ENCODE measurements around the gene LAMA2.
A peak's percentile ranks its signal among the peaks of the same experiment; 100 is the strongest.

LAMA2 gene

DNA sequence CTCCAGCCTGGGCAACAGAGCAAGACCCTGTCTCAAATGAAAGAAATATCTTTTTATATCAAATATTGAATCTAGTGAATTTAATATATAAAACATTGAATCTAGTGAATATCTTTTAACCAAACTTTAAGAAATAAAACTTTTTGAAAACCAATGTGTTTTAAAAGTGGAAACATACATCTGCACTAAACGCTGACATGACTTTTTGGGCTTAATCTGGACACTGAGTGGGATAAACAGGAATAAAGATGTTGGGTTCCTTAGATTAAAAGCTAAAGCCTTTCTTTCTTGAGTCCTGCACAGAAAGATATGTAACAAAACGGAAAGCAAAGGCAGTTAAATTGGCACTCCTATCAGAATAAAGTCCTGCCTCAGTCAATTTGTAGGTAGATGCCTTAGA is 636.8 kb downstream of the LAMA2 start:
- TF ChIP-seq, protein P1, sequence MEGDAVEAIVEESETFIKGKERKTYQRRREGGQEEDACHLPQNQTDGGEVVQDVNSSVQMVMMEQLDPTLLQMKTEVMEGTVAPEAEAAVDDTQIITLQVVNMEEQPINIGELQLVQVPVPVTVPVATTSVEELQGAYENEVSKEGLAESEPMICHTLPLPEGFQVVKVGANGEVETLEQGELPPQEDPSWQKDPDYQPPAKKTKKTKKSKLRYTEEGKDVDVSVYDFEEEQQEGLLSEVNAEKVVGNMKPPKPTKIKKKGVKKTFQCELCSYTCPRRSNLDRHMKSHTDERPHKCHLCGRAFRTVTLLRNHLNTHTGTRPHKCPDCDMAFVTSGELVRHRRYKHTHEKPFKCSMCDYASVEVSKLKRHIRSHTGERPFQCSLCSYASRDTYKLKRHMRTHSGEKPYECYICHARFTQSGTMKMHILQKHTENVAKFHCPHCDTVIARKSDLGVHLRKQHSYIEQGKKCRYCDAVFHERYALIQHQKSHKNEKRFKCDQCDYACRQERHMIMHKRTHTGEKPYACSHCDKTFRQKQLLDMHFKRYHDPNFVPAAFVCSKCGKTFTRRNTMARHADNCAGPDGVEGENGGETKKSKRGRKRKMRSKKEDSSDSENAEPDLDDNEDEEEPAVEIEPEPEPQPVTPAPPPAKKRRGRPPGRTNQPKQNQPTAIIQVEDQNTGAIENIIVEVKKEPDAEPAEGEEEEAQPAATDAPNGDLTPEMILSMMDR (IDR thresholded peaks at IDR 0.05; ENCODE audit: insufficient read depth, low read depth, low read length, missing control alignments): no peak
- no peak for DNase-seq (ENCODE audit: low read depth)
- H3K4me3 ChIP-seq (ENCODE audit: low read length): no peak overlapping the region

- TF ChIP-seq, protein P1 (IDR thresholded peaks at IDR 0.05; ENCODE audit: insufficient read depth, low read depth, low read length, missing control alignments): no peak
- DNase-seq (ENCODE audit: low read depth): peak; percentile 84
- H3K4me3 ChIP-seq (ENCODE audit: low read length): no peak overlapping the region
Observed at GRCh38 chr6:129521946-129522345, 639.0 kb downstream of the LAMA2 start.

DNA sequence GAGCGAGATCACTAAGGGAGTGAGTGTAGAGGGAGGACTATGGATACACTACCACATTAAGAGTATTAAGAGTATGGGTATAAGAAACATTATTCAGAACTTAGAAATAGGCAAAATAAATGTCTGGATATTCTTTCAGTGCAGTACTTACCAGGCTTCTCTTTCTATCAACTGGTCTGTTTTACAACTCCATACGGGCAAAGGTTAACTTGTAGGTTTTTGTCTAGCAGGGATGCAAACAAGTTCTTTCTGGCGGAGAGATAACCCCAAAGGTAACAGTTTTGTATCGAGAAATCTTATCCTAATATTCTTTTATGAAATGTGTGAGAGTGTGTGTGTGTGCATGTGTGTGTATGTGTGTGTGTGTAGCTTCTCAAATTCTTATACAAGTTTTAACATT is 640.9 kb downstream of the LAMA2 start:
- no peak overlapping the region for H3K4me3 ChIP-seq (ENCODE audit: low read length)
- TF ChIP-seq, protein P1 (IDR thresholded peaks at IDR 0.05; ENCODE audit: insufficient read depth, low read depth, low read length, missing control alignments): no peak
- no peak for DNase-seq (ENCODE audit: low read depth)

- TF ChIP-seq, protein P1 (IDR thresholded peaks at IDR 0.05; ENCODE audit: insufficient read depth, low read depth, low read length, missing control alignments): no peak
- no peak for DNase-seq (ENCODE audit: low read depth)
- no peak overlapping the region for H3K4me3 ChIP-seq (ENCODE audit: low read length)
Observed at GRCh38 chr6:129525055-129525454, 642.1 kb downstream of the LAMA2 start.

GRCh38 chr6:129534926-129535325 is 652.0 kb downstream of the LAMA2 start:
- no peak for DNase-seq (ENCODE audit: low read depth)

GRCh38 chr6:129536271-129536670 is 653.3 kb downstream of the LAMA2 start:
- TF ChIP-seq, protein P1 (IDR thresholded peaks at IDR 0.05; ENCODE audit: insufficient read depth, low read depth, low read length, missing control alignments): no peak
- DNase-seq (ENCODE audit: low read depth): no peak
- H3K4me3 ChIP-seq (ENCODE audit: low read length): no peak overlapping the region

More at GRCh38 chr6:129534926-129535325, 652.0 kb downstream of the LAMA2 start:
- TF ChIP-seq, protein P1 (IDR thresholded peaks at IDR 0.05; ENCODE audit: insufficient read depth, low read depth, low read length, missing control alignments): no peak
- no peak overlapping the region for H3K4me3 ChIP-seq (ENCODE audit: low read length)

DNA sequence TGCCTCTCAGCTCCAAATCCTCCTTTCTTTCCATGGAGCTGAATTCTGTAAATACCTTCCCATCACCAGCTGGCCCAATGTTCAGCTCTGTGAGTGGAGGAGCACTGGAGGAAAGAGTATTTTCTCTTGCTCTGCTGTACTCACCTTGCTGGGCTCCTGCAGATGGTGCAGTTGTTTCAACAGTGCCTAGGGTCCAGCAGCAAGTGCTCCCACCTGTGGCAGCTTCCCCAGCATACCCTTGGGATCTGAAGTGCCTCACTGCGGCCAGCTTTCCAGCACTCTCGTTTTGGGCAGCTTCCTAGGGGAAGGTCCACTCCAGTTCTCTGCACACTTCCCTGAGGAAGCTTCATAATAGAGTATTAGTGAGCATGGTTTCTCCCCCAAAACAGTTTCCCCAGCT is 656.1 kb downstream of the LAMA2 start:
- H3K4me3 ChIP-seq (ENCODE audit: low read length): no peak overlapping the region
- DNase-seq (ENCODE audit: low read depth): no peak
- TF ChIP-seq, protein P1 (IDR thresholded peaks at IDR 0.05; ENCODE audit: insufficient read depth, low read depth, low read length, missing control alignments): no peak

Data from epithelial cell of esophagus (primary cell).